Measurements from ENCODE around the gene POLE4.
A peak's percentile ranks its signal among the peaks of the same experiment; 100 is the strongest.

POLE4 gene

DNA sequence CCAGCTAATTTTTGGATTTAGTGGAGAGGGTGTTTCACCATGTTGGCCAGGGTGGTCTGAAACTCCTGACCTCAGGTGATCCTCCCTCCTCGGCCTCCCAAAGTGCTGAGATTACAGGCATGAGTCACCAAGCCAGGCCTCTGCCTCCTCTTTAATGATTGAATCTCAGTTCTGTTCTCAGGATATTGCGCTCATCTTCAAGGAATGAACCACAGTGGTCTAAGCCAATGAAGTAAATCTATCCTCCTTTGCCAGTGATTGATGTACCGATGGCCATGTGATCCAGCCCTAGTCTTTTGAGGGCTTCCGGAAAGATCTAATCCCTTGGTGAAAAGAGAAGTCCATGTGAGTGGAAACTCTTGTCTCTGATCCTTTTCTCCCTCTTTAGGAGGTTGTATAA, 48.6 kb downstream of the POLE4 start:
- DNase-seq (ENCODE audit: low read depth), result no peak
- TF ChIP-seq MAX (IDR thresholded peaks at IDR 0.05; ENCODE audit: low read depth, low read length) (no peak), MYC (IDR thresholded peaks at IDR 0.05; ENCODE audit: low read depth, low read length) (no peak), POLR2A (IDR thresholded peaks at IDR 0.05; ENCODE audit: extremely low read depth, insufficient read length) (no peak)
- TF ChIP-seq, protein P1, sequence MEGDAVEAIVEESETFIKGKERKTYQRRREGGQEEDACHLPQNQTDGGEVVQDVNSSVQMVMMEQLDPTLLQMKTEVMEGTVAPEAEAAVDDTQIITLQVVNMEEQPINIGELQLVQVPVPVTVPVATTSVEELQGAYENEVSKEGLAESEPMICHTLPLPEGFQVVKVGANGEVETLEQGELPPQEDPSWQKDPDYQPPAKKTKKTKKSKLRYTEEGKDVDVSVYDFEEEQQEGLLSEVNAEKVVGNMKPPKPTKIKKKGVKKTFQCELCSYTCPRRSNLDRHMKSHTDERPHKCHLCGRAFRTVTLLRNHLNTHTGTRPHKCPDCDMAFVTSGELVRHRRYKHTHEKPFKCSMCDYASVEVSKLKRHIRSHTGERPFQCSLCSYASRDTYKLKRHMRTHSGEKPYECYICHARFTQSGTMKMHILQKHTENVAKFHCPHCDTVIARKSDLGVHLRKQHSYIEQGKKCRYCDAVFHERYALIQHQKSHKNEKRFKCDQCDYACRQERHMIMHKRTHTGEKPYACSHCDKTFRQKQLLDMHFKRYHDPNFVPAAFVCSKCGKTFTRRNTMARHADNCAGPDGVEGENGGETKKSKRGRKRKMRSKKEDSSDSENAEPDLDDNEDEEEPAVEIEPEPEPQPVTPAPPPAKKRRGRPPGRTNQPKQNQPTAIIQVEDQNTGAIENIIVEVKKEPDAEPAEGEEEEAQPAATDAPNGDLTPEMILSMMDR (IDR thresholded peaks at IDR 0.05; ENCODE audit: low read depth, low read length), result no peak
- H3K4me3 ChIP-seq (ENCODE audit: low read depth, low read length), result no peak overlapping the region

DNA sequence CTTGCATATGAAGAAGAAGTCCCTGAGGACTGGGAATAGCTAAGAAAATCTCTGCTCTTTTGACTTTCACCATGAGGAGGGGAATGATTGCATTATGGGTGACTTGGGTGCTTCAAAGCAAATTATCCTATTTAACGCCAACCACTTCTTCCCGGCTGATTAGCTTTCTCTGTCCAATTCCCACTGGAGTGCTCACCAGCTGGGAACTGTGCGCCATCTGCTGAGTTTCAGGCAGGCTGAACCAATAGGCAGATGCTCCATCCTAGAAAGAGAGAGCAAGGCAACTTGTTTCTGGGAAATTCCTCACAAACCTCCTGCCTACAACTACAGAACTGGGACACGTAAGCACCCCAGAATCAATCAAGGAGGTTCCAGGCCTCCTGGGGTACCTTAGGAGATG, 49.4 kb downstream of the POLE4 start:
- TF ChIP-seq MYC (IDR thresholded peaks at IDR 0.05; ENCODE audit: low read depth, low read length) (no peak), MAX (IDR thresholded peaks at IDR 0.05; ENCODE audit: low read depth, low read length) (no peak)
- DNase-seq (ENCODE audit: low read depth), result no peak
- no peak overlapping the region for H3K4me3 ChIP-seq (ENCODE audit: low read depth, low read length)

DNA sequence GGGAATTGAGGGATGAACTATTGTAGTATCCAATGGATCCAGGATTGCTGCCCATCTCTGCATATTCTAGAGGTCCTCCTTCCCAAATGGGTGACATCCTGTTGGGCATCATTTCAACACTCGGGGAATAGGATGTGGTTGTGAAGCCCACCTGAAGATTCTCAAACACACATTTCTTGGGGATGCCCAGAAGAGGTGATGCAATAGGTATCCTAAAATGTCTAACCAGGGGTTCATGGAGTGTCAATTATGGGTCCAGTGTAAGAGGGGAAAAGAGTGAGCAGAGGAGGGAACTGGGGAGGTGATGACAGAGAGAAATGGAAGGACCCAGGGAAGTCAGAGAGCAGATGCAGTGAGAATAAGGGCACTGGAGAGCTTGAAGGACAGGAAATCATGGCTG, 52.1 kb downstream of the POLE4 start:
- no peak overlapping the region for H3K4me3 ChIP-seq (ENCODE audit: low read depth, low read length)
- no peak for DNase-seq (ENCODE audit: low read depth)
- no peak for TF ChIP-seq MYC (IDR thresholded peaks at IDR 0.05; ENCODE audit: low read depth, low read length)
- TF ChIP-seq POLR2A (IDR thresholded peaks at IDR 0.05; ENCODE audit: extremely low read depth, insufficient read length), result no peak
- no peak for TF ChIP-seq MAX (IDR thresholded peaks at IDR 0.05; ENCODE audit: low read depth, low read length)
- TF ChIP-seq, protein P1 (IDR thresholded peaks at IDR 0.05; ENCODE audit: low read depth, low read length), result no peak

DNA sequence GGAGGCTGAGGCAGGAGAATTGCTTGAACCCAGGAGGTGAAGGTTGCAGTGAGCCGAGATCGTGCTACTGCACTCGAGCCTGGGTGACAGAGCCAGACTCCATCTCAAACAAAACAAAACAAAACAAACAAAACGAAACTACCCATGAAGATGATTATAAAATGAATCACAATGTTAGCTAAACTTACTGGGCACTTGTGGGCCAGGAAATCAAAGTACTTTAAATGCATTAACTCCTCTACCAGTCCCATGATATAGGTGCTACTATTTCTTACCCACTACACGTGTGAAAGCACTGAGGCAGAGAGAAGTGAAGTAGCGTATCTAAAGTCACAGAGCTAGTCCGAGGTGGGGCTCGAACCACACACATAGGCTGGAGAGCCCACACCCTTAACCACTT, 53.6 kb downstream of the POLE4 start:
- no peak overlapping the region for H3K4me3 ChIP-seq (ENCODE audit: low read depth, low read length)
- TF ChIP-seq MAX (IDR thresholded peaks at IDR 0.05; ENCODE audit: low read depth, low read length), result no peak
- TF ChIP-seq POLR2A (IDR thresholded peaks at IDR 0.05; ENCODE audit: extremely low read depth, insufficient read length), result no peak
- TF ChIP-seq, protein P1 (IDR thresholded peaks at IDR 0.05; ENCODE audit: low read depth, low read length), result no peak
- TF ChIP-seq MYC (IDR thresholded peaks at IDR 0.05; ENCODE audit: low read depth, low read length), result no peak
- DNase-seq (ENCODE audit: low read depth), result no peak

- H3K4me3 ChIP-seq (ENCODE audit: low read depth, low read length), result no peak overlapping the region
- TF ChIP-seq POLR2A (IDR thresholded peaks at IDR 0.05; ENCODE audit: extremely low read depth, insufficient read length) (no peak), MAX (IDR thresholded peaks at IDR 0.05; ENCODE audit: low read depth, low read length) (no peak), MYC (IDR thresholded peaks at IDR 0.05; ENCODE audit: low read depth, low read length) (no peak)
- TF ChIP-seq, protein P1 (IDR thresholded peaks at IDR 0.05; ENCODE audit: low read depth, low read length), result no peak
- DNase-seq (ENCODE audit: low read depth), result peak; percentile 21
These were observed 59.7 kb downstream of the POLE4 start for GRCh38 chr2:75018162-75018561.

Data from NB4 (cell line).